PFSK-1 (cell line): ENCODE data around the gene GTF2E1.

Experiments
- POLR2AphosphoS5 ChIP-seq: IDR thresholded peaks from 2 replicates; pipeline ENCODE4 v1.6.1; 2012; ENCODE audit warnings: low read depth, mild to moderate bottlenecking, control low read depth, low read length, moderate library complexity
- TAF1 ChIP-seq: IDR thresholded peaks from 2 replicates; pipeline ENCODE4 v1.6.1; 2012; ENCODE audit warnings: low read length, control low read depth, borderline replicate concordance; ENCODE audit not compliant: insufficient read depth

- TF ChIP-seq POLR2AphosphoS5 (no peak), TAF1 (no peak)
Measured at GRCh38 chr3:120699333-120699732, 43.2 kb upstream of the GTF2E1 start.
